GM21786 (cell line): Measurements from ENCODE around the gene ARFGAP3.

Source experiments
- ATAC-seq: cut with Tn5 transposase; IDR thresholded peaks from one replicate; pipeline ENCODE4 v1.9.1; 2021; ENCODE audit not compliant: unreplicated experiment

ARFGAP3 gene

GRCh38 chr22:42856865-42857704 is at the start of gene ARFGAP3:
TSS of gene ARFGAP3 (minus strand) at chr22:42857273. CDS start at chr22:42857182, 91 bp downstream.
- peak; percentile 78 for ATAC-seq

- no peak for ATAC-seq
These were observed 48.7 kb upstream of the ARFGAP3 start for GRCh38 chr22:42905702-42906183.

- ATAC-seq: no peak
These were observed 48.1 kb upstream of the ARFGAP3 start for GRCh38 chr22:42905217-42905616.

GRCh38 chr22:42904050-42904449 is 47.0 kb upstream of the ARFGAP3 start:
- ATAC-seq: no peak

- no peak for ATAC-seq
These were observed 45.9 kb upstream of the ARFGAP3 start for GRCh38 chr22:42902875-42903510.

- ATAC-seq: no peak
These were observed 44.9 kb upstream of the ARFGAP3 start for GRCh38 chr22:42901790-42902508.

GRCh38 chr22:42897960-42898359 is 40.9 kb upstream of the ARFGAP3 start:
- no peak for ATAC-seq

- no peak for ATAC-seq
These were observed 38.5 kb upstream of the ARFGAP3 start for GRCh38 chr22:42895541-42895981.

GRCh38 chr22:42895087-42895486 is 38.0 kb upstream of the ARFGAP3 start:
- ATAC-seq: no peak

GRCh38 chr22:42893371-42894150 is 36.5 kb upstream of the ARFGAP3 start:
- ATAC-seq: no peak

- ATAC-seq: no peak
These were observed 35.7 kb upstream of the ARFGAP3 start for GRCh38 chr22:42892571-42893316.

GRCh38 chr22:42892156-42892555 is 35.1 kb upstream of the ARFGAP3 start:
- ATAC-seq: no peak

- ATAC-seq: no peak
These were observed 34.6 kb upstream of the ARFGAP3 start for GRCh38 chr22:42891696-42892095.

GRCh38 chr22:42891008-42891407 is 33.9 kb upstream of the ARFGAP3 start:
- no peak for ATAC-seq

GRCh38 chr22:42889304-42889703 is 32.2 kb upstream of the ARFGAP3 start:
- ATAC-seq: peak; percentile 53

GRCh38 chr22:42887523-42888507 is 30.7 kb upstream of the ARFGAP3 start:
- no peak for ATAC-seq

GRCh38 chr22:42887120-42887519 is 30.0 kb upstream of the ARFGAP3 start:
- no peak for ATAC-seq

GRCh38 chr22:42885446-42885845 is 28.4 kb upstream of the ARFGAP3 start:
- no peak for ATAC-seq
